GM13977 (cell line): Measurements from ENCODE around the gene TDP1.
"Not testable (repeated sequence)": the region's sequence is repeated elsewhere in the genome, so short reads cannot be mapped to it uniquely, and the experiment has no call there.

Source experiments
- DNase-seq: peaks from one replicate; pipeline ENCODE4 v3.0.0; 2012; ENCODE audit warnings: low spot score
- CTCF ChIP-seq: IDR thresholded peaks from 2 replicates; pipeline ENCODE4 v1.5.1; 2012; ENCODE audit warnings: mild to moderate bottlenecking, control low read depth; ENCODE audit not compliant: insufficient read depth; ENCODE audit errors: extremely low read depth, missing control alignments
- in situ Hi-C: fragments of 300-500 bp; cut with MboI; formaldehyde crosslinking; loops from one replicate; pipeline ENCODE4 v1.12.0; 2022; ENCODE audit warnings: low sequenced_read_pairs, low pct_unique_long_range_greater_than_20kb, mixed read lengths, inconsistent platforms; ENCODE audit not compliant: unreplicated experiment

Gene TDP1

GRCh38 chr14:90088176-90088575 lies 132.4 kb downstream of the TDP1 start:
- no peak for DNase-seq
- in situ Hi-C loops = no loop called here
- TF ChIP-seq CTCF = no peak

- DNase-seq, in situ Hi-C loops: not testable (repeated sequence)
These were observed 133.8 kb downstream of the TDP1 start for GRCh38 chr14:90089486-90089885.

- in situ Hi-C loops = no loop called here
- no peak for TF ChIP-seq CTCF
- DNase-seq = no peak
These were observed 135.7 kb downstream of the TDP1 start for GRCh38 chr14:90091393-90091792.

- no peak for DNase-seq
- in situ Hi-C loops = no loop called here
- no peak for TF ChIP-seq CTCF
These were observed 138.3 kb downstream of the TDP1 start for GRCh38 chr14:90093942-90094595.
